GM10266 (cell line): Measurements from ENCODE around the gene REV3L.

ENCODE experiments used
- DNase-seq: peaks from one replicate; pipeline ENCODE4 v3.0.0; 2012; ENCODE audit errors: extremely low spot score
- TF ChIP-seq, protein P1 (sequence below): IDR thresholded peaks from 2 replicates; pipeline ENCODE4 v1.5.1; 2012; ENCODE audit warnings: mild to moderate bottlenecking, low read depth; ENCODE audit not compliant: control insufficient read depth, insufficient read depth; ENCODE audit errors: missing control alignments

Gene REV3L

GRCh38 chr6:111469543-111469942 is 13.5 kb downstream of the REV3L start:
- no peak for DNase-seq
- TF ChIP-seq, protein P1, sequence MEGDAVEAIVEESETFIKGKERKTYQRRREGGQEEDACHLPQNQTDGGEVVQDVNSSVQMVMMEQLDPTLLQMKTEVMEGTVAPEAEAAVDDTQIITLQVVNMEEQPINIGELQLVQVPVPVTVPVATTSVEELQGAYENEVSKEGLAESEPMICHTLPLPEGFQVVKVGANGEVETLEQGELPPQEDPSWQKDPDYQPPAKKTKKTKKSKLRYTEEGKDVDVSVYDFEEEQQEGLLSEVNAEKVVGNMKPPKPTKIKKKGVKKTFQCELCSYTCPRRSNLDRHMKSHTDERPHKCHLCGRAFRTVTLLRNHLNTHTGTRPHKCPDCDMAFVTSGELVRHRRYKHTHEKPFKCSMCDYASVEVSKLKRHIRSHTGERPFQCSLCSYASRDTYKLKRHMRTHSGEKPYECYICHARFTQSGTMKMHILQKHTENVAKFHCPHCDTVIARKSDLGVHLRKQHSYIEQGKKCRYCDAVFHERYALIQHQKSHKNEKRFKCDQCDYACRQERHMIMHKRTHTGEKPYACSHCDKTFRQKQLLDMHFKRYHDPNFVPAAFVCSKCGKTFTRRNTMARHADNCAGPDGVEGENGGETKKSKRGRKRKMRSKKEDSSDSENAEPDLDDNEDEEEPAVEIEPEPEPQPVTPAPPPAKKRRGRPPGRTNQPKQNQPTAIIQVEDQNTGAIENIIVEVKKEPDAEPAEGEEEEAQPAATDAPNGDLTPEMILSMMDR = no peak

DNA sequence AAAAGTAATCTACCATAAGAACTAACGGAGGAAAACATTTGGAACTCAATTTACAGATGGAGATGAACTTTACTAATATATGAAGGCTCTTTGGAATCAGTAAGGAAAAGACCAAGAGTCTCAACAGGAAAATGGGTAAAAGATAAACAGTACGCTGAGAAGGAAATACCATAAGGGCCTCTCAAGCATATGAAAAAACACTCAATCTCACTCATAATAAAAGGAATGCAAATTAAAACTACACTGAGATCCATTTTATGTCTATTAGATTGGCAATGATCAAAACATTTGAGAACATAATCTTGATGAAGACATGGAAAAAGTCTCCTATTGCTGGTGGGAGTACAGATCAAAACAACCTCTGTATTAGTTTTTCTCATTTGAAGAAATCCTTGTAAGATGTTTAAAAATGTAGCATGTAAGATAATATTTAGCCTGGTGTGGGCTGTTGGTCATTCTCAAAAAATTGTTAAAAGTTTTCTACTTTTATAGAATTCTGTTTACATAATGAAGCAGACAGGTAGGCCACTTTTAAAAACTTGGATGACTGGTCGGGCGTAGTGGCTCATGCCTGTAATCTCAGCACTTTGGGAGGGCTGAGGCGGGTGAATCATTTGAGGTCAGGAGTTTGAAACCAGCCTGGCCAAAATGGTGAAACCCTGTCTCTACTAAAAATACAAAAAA is 14.5 kb downstream of the REV3L start:
- no peak for DNase-seq
- TF ChIP-seq, protein P1 = no peak

GRCh38 chr6:111464184-111464583 is 18.8 kb downstream of the REV3L start:
- no peak for DNase-seq
- TF ChIP-seq, protein P1 = no peak

- TF ChIP-seq, protein P1 = no peak
- no peak for DNase-seq
Measured at GRCh38 chr6:111462770-111463391, 20.1 kb downstream of the REV3L start.

- DNase-seq = no peak
- TF ChIP-seq, protein P1 = no peak
Measured at GRCh38 chr6:111461860-111462259, 21.2 kb downstream of the REV3L start.

- TF ChIP-seq, protein P1 = no peak
- DNase-seq = no peak
Measured at GRCh38 chr6:111458670-111459232, 24.3 kb downstream of the REV3L start.

GRCh38 chr6:111456208-111456607 is 26.8 kb downstream of the REV3L start:
- no peak for DNase-seq
- TF ChIP-seq, protein P1 = no peak
